Thyroid gland (tissue), 4 donors: ENCODE measurements around the gene TNS3. TPM values are rescaled to one million over a fixed set of nuclear protein-coding genes. Genes with fewer than 3 reads are reported as not detected.

Experiments used
- DNase-seq, 2 donors: peaks; one replicate each; pipeline ENCODE4 v3.0.0-alpha.2; 2019
- H3K27ac ChIP-seq, 3 donors: fragments of 200-600 bp; sonication (generic); 1 replicate in 2 of 3; 2 replicates in 1 of 3; pipeline ENCODE4 v1.5.1; 2016 to 2019; ENCODE audit warnings: mild to moderate bottlenecking in 1 of 3, moderate library complexity in 1 of 3
- H3K27me3 ChIP-seq: fragments of 200-600 bp; sonication (generic); one replicate; pipeline ENCODE4 v1.5.1; 2019
- H3K36me3 ChIP-seq, 2 donors: fragments of 200-600 bp; sonication (generic); one replicate each; pipeline ENCODE4 v1.5.1; 2016 to 2019
- H3K4me1 ChIP-seq, 2 donors: fragments of 200-600 bp; sonication (generic); one replicate each; pipeline ENCODE4 v1.5.1; 2017 to 2019
- H3K4me3 ChIP-seq, 3 donors: fragments of 200-600 bp; sonication (generic); replicated peaks in 1 of 3; 1 replicate in 2 of 3; 2 replicates in 1 of 3; pipeline ENCODE4 v1.5.1; 2016; ENCODE audit warnings: mild to moderate bottlenecking in 1 of 3
- H3K9me3 ChIP-seq: fragments of 200-600 bp; sonication (generic); one replicate; pipeline ENCODE4 v1.5.1; 2017
- POLR2A ChIP-seq, 2 donors: fragments of 450-650 bp; IDR thresholded peaks; one replicate each; pipeline ENCODE4 v1.6.1; 2017; ENCODE audit warnings: antibody characterized with exemption in 2 of 2, mild to moderate bottlenecking in 2 of 2, moderate library complexity in 1 of 2
- WGBS, 2 donors: methylation state at CpG; one replicate each; pipeline ENCODE4 v1.1.5; 2017; 5-methylcytosine and 5-hydroxymethylcytosine counted together
- intact Hi-C: fragments of 100-400 bp; cut with DNase I; formaldehyde crosslinking; loops from one replicate; pipeline ENCODE4 v1.15.1; 2023
- total RNA-seq, 4 donors: library from RNA; depleted of rRNA; stranded (reverse); fragments of >200 nt; gene quantifications; one replicate each; pipeline ENCODE4 v1.2.3, GENCODE V29; 2016
- TF ChIP-seq, protein P1 (sequence below), 6 experiments: fragments of 200-600 bp in 3 of 6; fragments of 450-650 bp in 3 of 6; sonication (generic) in 3 of 6; IDR thresholded peaks; one replicate each; pipeline ENCODE4 v1.5.1; 2016 to 2019; ENCODE audit warnings: antibody characterized with exemption in 6 of 6, mild to moderate bottlenecking in 2 of 6, inconsistent platforms in 1 of 6, moderate library complexity in 1 of 6

The TNS3 gene
- total RNA-seq, 4 donors from 2014 or later: 65.8 to 93.0 (median 80.7) TPM

DNA sequence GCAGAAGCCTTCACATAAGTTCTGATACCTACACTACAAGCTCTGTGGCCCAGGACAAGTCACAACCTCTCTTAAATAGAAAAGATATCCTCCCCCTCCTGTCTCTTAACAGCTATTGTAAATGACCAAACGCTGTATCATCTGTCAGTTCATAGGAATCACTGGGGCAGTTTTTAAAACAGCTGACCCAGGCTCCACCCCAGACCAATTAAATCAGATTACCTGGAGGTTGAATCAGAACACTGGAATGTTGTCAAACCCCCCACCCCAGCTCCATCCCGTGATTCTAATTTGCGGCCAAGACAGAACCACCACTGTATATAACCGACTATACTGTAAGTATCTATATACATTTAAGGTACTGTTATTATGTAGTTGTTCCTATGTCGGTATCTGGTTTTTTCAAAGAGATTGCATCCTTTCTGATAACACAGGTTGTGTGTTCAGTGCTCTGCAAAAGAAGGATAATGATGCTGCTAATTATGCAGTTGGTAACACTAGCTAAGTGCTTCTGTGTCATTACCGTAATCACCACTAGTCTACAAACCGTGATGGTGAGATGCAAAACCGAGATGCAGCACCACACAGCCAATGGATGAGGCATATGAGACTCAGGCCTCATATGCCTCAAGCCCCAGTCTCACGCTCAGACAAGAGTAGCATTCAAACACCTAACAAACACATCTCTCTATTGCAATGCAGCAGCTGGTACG lies 47.4 kb downstream of the TNS3 start:
- intact Hi-C loops: no loop called here
- H3K4me3 ChIP-seq: no peak overlapping the region
- no peak for DNase-seq
- H3K9me3 ChIP-seq: no peaks in the 10 kb centered on the region
- no peaks in the 10 kb centered on the region for H3K27me3 ChIP-seq
- no peak overlapping the region for H3K27ac ChIP-seq
- peaks cover 5 to 11% of the 10 kb centered on the region in 2 donors for H3K4me1 ChIP-seq
- 88 to 94% methylated on average over 10 of the region's 10 CpGs for WGBS, 2 donors
- no peaks in the 10 kb centered on the region for H3K36me3 ChIP-seq
- no peak for TF ChIP-seq POLR2A (IDR thresholded peaks at IDR 0.05)
- TF ChIP-seq, protein P1, sequence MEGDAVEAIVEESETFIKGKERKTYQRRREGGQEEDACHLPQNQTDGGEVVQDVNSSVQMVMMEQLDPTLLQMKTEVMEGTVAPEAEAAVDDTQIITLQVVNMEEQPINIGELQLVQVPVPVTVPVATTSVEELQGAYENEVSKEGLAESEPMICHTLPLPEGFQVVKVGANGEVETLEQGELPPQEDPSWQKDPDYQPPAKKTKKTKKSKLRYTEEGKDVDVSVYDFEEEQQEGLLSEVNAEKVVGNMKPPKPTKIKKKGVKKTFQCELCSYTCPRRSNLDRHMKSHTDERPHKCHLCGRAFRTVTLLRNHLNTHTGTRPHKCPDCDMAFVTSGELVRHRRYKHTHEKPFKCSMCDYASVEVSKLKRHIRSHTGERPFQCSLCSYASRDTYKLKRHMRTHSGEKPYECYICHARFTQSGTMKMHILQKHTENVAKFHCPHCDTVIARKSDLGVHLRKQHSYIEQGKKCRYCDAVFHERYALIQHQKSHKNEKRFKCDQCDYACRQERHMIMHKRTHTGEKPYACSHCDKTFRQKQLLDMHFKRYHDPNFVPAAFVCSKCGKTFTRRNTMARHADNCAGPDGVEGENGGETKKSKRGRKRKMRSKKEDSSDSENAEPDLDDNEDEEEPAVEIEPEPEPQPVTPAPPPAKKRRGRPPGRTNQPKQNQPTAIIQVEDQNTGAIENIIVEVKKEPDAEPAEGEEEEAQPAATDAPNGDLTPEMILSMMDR (IDR thresholded peaks at IDR 0.05): no peak

DNA sequence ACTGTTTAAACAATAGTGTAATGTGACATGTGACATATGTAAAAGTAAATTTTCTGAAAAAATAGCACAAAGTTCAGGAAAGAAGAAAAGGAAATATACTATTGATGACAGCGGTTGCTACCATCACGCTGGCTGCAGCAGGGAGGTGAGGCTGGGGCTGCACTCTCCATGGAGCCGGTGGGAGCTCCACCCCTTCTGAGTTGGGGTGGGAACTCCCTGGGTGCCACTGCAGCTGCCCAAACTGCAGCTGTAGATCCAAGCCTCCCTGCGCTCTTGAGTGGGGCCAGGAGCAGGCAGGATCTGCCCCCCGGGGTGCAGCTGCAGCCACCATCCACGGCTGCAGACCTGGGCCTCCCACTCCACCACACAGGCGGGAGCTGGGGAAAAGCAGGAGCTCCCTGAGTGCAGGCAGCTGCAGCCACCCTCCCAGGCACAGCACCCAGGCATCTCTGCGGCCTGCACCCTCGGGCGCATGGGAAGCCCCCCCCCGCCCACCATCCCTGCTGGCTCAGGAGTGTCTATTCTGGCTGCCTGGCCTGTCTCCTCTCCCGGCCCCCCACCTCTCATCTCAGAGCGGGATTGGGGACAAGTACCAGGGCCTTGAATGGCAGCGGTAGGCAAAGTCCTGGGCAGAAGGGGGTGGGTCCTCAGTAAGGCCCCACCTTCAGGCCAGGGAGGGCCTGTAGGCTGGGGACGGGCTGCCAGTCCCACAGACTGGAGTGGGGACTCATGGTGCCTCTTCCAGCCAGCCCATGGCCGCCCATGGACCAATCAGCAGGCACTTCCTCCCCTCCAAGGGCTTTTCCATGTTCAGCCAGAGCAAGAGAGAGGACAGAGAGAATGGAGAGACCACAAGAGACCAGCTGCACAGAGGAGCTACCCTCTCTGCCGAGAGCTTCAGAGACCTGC lies 50.1 kb downstream of the TNS3 start:
- DNase-seq: no peak
- Histone ChIP-seq H3K27me3 (no peaks in the 10 kb centered on the region), H3K27ac (no peak overlapping the region), H3K9me3 (no peaks in the 10 kb centered on the region), H3K4me1 (peaks cover 0 to 5% of the 10 kb centered on the region in 2 donors), H3K36me3 (peaks cover 0 to 13% of the 10 kb centered on the region in 2 donors), H3K4me3 (no peak overlapping the region)
- no peak for TF ChIP-seq POLR2A (IDR thresholded peaks at IDR 0.05)
- TF ChIP-seq, protein P1 (IDR thresholded peaks at IDR 0.05): no peak
- 94 to 97% methylated on average over 9 to 16 of the region's 17 CpGs for WGBS, 2 donors
- intact Hi-C loops: no loop called here

DNA sequence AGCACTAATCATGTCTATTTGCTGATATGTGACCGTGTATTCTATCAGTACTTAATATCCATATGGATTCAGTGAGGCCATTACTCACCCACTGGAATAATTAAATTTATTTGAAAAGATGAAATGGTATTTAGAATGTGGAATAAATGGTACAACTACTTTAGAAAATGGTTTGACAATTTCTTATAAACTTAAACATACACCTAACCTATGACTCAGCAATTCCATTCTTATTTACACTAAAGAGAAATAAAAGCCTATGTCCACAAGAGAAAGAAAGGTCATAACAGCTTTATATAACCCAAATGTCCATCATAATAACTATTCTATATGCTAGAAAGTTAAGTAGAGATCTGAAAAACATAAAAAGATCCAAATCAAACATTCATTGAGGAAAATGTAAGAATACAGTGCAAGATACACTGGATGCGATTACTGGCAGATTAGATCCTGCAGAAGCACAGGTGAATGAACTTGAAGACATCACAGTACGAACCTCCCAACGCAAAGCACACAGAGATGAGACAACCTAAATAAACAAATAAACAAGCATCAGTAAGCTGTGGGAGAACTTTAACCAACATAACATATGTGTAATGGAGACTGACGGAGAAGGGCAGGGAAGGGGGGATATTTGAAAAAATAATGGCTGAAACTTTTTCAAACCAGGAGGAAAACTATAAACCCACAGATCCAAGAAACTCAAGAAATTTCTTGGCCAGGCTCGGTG lies 51.9 kb downstream of the TNS3 start:
- no peaks in the 10 kb centered on the region for H3K4me1 ChIP-seq
- intact Hi-C loops: no loop called here
- H3K27ac ChIP-seq: no peak overlapping the region
- TF ChIP-seq, protein P1 (IDR thresholded peaks at IDR 0.05): no peak
- TF ChIP-seq POLR2A (IDR thresholded peaks at IDR 0.05): no peak
- WGBS, 2 donors: 81 to 87% methylated on average over 6 of the region's 6 CpGs
- no peak overlapping the region for H3K4me3 ChIP-seq
- DNase-seq: no peak
- peaks cover 4 to 13% of the 10 kb centered on the region in 2 donors for H3K36me3 ChIP-seq
- H3K27me3 ChIP-seq: no peaks in the 10 kb centered on the region
- no peaks in the 10 kb centered on the region for H3K9me3 ChIP-seq

DNA sequence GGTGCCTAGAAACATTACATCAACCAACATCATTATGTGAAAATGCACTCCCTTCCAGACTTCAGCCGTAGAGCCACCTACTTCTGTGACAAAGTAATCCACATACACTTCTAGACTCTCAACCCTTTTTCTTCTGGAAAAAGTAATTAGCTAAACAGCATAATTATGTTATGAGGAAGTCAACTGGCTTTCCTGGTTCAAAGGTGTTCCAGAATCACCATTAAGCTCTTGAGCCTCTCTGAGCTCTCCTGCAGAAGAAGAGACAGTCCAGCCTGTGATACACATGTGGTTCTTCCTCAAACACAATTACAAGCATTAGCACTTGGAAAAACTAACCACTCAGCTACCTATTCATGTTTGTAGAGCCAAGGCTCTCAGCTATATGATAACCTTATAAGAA lies 52.5 kb downstream of the TNS3 start:
- 94 to 100% methylated on average over 1 of the region's 1 CpG for WGBS, 2 donors
- Histone ChIP-seq H3K27me3 (no peaks in the 10 kb centered on the region), H3K4me3 (no peak overlapping the region), H3K27ac (no peak overlapping the region), H3K9me3 (no peaks in the 10 kb centered on the region), H3K4me1 (no peaks in the 10 kb centered on the region), H3K36me3 (peaks cover 4 to 13% of the 10 kb centered on the region in 2 donors)
- no peak for DNase-seq
- no peak for TF ChIP-seq POLR2A (IDR thresholded peaks at IDR 0.05)
- intact Hi-C loops: no loop called here

DNA sequence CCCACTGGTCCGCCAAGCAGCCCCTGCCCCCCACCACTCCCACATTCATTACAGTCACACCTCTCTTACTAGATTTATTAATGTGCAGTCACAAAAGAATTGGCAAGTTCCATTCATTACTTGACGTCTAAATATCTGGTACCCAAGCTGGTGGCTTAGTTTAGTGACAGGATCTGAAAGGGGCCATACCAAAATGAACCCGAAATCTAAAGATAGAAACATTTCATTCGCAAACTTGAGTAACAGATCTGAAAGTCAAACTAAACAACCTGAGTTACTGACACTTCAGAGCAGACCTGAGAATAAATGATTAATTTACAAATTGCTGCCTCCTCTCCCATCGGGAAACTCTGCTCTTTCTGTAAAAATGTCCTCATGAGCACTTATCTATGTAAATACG lies 53.4 kb downstream of the TNS3 start:
- Histone ChIP-seq H3K27ac (no peak overlapping the region), H3K36me3 (peaks cover 4 to 13% of the 10 kb centered on the region in 2 donors), H3K4me1 (no peaks in the 10 kb centered on the region), H3K27me3 (no peaks in the 10 kb centered on the region), H3K9me3 (no peaks in the 10 kb centered on the region), H3K4me3 (no peak overlapping the region)
- no peak for TF ChIP-seq POLR2A (IDR thresholded peaks at IDR 0.05)
- TF ChIP-seq, protein P1 (IDR thresholded peaks at IDR 0.05): no peak
- intact Hi-C loops: no loop called here
- WGBS, 2 donors: 89 to 93% methylated on average over 6 of the region's 6 CpGs
- no peak for DNase-seq
